ENCODE measurements around the gene CYSLTR2.

DNA sequence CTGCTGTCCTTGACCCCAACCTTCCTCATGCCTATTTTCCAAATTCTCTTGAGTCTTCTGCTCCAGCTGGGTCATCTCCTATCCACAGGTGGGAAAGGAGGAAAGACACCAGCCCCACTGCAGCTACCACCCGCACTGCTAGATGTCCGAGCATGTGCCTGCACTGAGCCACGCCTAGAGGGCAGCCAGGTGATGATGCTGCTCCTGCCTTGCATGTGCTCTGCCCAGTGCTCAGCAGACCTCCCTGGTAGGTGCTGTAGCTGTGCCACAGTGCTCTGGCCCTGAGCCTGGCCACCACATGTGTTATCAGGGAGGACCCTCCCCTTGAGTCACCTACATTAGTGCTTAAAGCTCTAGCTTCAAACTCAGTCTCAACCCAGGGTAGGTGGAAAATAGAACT lies 6.9 kb upstream of the CYSLTR2 start:
- TF ChIP-seq POLR2A (IDR thresholded peaks at IDR 0.05; ENCODE audit: low read depth, low read length) (no peak), POLR2AphosphoS5 (IDR thresholded peaks at IDR 0.05; ENCODE audit: low read depth, low read length) (no peak)

Measured in GM12892 (cell line).